GM21825 (cell line): ENCODE measurements around the gene LRP1.
A peak's percentile ranks its signal among the peaks of the same experiment; 100 is the strongest.

Experiments
- ATAC-seq: cut with Tn5 transposase; IDR thresholded peaks from one replicate; pipeline ENCODE4 v1.9.1; 2021; ENCODE audit warnings: mild to moderate bottlenecking, moderate library complexity; ENCODE audit not compliant: unreplicated experiment

The LRP1 gene

GRCh38 chr12:57242691-57243454 lies 114.6 kb downstream of the LRP1 start:
- ATAC-seq = peak; percentile 32

DNA sequence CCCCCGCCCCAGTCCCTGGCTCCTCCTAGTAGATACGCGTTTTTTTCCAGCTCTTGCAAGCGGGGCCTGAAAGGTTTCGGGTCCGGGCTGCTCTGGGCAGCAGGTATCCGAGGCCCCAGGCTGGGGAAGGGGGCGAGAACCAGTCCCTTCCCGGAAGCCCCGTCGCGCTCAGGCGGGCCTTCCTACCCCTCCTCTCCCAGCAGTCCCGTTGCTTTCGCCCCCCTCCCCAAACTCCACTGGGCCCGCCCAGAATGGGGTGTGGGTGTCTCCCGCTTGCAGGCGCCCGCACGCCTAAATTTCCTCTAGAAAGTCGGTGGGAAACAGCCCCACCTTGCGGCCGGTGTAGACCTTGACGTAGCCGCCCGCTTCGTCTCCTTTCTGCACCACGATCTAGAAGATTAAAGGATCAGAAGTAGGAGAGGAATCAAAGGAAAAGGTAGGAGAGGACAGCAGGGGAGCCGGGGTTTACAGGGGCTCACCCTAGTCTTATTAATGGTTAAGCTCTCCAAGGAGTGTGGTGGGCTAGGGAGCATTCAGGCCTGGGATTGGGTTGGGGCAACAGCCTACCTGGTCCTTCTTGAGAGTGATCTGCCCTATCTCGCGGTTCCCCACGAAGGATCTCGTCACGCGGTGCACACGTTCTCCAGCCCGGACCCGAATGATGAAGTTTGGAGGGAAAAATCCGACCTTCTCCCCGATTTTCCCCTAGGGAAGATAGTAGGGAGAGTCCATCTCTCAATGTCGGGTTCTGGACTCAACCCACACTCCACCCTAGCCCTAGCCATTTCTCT lies 115.4 kb downstream of the LRP1 start:
- no peak for ATAC-seq

DNA sequence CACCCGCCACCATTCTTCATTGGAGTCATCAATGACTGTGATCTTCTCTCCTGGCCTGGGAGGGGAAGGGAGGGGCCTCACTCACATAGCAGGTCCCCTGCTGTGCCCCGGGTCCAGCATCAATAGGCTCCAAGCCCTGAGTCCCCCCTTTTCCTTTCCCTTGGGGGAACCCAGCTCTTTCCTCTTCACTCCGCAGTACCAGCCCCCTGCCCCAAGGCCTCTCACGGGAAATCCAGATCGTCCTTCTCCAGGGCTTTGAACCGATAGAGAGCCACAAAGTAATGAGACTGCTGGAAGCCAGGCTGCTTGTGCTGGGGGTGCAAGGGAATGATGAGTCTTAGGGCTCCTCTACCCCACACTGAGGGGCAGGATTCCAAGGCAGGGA lies 116.0 kb downstream of the LRP1 start:
- no peak for ATAC-seq

DNA sequence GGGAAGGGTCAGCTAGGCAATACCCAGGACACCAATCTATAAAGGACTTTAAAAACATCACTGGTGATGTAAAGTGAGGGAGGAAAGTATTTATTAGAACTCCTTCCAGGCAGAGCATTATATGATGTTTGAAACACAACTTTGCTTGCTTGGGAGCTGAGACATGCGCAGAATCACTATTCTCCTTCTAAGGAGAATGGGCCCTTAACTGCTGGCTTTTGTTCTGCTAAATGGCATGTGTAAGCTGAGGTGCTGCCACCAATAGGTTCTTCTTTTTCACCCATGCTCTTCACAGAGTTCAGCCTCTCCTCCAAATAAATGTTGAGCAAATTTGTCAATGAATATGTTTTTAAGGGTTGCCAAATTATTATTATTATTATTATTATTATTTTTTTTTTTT lies 118.8 kb downstream of the LRP1 start:
- ATAC-seq = no peak

- ATAC-seq = no peak
Observed at GRCh38 chr12:57248934-57249742, 120.9 kb downstream of the LRP1 start.

- ATAC-seq = no peak
Observed at GRCh38 chr12:57250541-57250940, 122.3 kb downstream of the LRP1 start.

DNA sequence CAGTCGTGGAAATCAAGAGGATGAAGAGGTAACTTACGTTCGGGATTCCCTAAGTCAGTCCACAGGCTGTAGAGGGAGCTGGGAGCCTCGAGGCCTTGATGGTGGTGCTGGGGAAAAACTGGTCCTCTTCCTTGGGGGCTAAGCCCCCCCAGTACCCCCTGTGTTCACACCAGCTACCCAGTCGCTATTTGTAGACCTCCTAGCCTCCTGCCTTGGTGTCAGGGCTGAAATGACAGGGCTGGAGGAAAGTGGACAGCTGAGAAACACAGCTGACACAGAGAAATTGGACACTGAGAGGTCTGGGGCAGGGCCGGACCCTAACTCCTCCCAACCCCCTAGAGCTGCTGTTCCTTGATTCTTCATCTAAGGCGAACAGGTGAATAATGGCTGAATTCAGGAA lies 122.7 kb downstream of the LRP1 start, which contains the start of gene STAC3:
Gene STAC3, minus strand, starts transcription at position 232 of the 400 bp plus-strand sequence. CDS start 1,551 bp downstream, outside the sequence.
- no peak for ATAC-seq

GRCh38 chr12:57254506-57255280 lies 126.4 kb downstream of the LRP1 start:
- no peak for ATAC-seq

GRCh38 chr12:57255916-57256315 lies 127.6 kb downstream of the LRP1 start:
- no peak for ATAC-seq

- ATAC-seq = no peak
Observed at GRCh38 chr12:57258977-57259970, 131.0 kb downstream of the LRP1 start.

- ATAC-seq = no peak
Observed at GRCh38 chr12:57260366-57260765, 132.1 kb downstream of the LRP1 start.

- no peak for ATAC-seq
Observed at GRCh38 chr12:57261428-57261865, 133.2 kb downstream of the LRP1 start.

DNA sequence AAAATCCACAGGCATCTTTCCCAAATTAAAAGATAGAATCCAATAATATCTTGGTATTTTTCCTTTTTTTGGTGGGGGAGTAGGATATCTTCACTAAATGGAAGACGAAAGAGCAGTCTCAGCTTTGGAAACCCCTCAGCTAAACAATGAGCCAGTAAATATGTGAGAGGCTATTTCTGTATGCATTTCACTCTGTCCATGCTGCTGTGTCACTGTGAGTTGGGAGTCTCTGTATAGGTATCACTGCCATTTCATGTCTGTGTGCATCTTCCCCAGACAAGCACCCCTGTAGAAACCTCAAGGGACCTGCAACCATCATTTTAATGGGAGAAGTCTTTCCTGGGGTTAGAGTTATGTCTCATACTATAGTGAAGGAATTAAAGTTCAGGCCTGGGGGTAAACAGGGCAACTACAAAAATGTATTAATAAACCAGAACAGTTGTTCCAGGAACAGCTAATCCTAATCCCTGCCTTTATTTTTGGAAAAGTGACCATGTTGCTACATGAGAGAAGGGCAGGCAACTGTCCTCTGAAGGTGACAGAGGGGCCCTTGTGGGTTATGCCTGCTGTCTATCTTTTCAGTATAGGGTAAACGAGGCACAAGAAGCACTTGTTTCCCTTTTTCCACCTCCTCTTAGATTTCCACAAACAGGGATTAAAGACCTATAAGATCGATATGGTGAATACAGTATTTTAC lies 134.0 kb downstream of the LRP1 start:
- ATAC-seq = no peak
